Left colon (tissue), 2 donors: ENCODE results near the gene SMAD1. TPM values are rescaled to one million over a fixed set of nuclear protein-coding genes. Genes with fewer than 3 reads are reported as not detected.
"Not testable (repeated sequence)": the region's sequence is repeated elsewhere in the genome, so short reads cannot be mapped to it uniquely, and the experiment has no call there.

Experiments used
- ATAC-seq: fragments of 200-7000 bp; cut with Tn5 transposase; one replicate; pipeline ENCODE4 v1.9.1; 2020; ENCODE audit warnings: mild to moderate bottlenecking, moderate library complexity
- DNase-seq, 2 donors: peaks; one replicate each; pipeline ENCODE4 v3.0.0-alpha.2; 2020
- intact Hi-C, 2 donors: fragments of 100-400 bp; cut with DNase I in 1 of 2; cut with micrococcal nuclease in 1 of 2; formaldehyde crosslinking; loops; one replicate each; pipeline versions ENCODE4 v1.11.2 to v1.14.0; 2022; cut with DNase I, micrococcal nuclease
- total RNA-seq, 2 donors: library from RNA; stranded (reverse); fragmentation: NEBNext Ultra II Directional; extraction: Animal tissue kit (Norgen Biotek cat#: 25700); gene quantifications; one replicate each; pipeline ENCODE4 v1.2.1, GENCODE V29; 2021
- donor health status: DM: no; HTN: no; CAD: no.
- donor health status: DM: yes; HTN: yes; CAD: no.

The SMAD1 gene
- total RNA-seq, 2 donors from 2014 or later, result 36.3 to 44.4 TPM

DNA sequence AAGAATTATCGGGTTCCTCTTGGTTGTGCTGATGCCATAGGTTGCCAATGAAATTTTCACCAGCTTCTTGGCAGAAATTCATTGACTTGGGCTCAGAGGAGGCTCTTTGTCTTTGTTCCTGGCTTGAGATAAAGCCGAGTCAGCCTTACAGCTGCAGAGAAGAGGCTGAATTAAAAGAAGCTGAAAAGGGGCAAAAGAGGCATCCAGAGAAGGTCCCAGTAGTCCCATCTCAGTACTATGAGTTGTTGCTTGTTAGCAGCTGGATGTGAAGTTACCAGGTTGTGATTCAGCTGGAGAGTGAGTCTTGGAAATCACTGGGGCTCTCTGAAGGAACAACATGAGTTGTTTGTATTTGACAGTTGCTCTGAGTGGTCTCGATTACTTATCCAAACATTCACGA is 59.7 kb downstream of the SMAD1 start:
- no peak for DNase-seq
- intact Hi-C loops, result loop anchor here in 1 of 2 donors (10.0 kb wide), 1 partner anchor 57 kb away; the partner anchor contains the start of gene SMAD1
- no peak for ATAC-seq

DNA sequence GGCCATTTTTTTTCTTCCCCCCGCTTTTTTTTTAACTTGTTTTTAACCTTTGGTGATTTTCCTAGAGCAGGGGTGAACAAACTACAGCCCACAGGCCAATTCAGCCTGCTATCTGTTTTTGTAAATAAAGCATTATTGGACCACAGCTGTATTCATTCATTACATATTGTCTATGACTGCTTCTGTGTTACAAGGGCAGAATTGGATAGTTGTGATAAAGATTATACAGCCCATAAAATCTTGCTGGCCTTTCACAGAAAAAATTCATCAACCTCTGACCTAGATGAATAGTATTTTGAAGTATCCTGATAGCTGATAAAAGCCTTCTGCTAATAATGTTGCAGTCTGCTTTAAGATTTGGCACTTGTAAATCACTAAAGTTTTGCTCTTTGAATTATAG is 63.4 kb downstream of the SMAD1 start:
- intact Hi-C loops, result loop anchor here in 1 of 2 donors (10.0 kb wide), 1 partner anchor 60 kb away; the partner anchor contains the start of gene SMAD1
- DNase-seq, result no peak
- peak; percentile 70 for ATAC-seq

DNA sequence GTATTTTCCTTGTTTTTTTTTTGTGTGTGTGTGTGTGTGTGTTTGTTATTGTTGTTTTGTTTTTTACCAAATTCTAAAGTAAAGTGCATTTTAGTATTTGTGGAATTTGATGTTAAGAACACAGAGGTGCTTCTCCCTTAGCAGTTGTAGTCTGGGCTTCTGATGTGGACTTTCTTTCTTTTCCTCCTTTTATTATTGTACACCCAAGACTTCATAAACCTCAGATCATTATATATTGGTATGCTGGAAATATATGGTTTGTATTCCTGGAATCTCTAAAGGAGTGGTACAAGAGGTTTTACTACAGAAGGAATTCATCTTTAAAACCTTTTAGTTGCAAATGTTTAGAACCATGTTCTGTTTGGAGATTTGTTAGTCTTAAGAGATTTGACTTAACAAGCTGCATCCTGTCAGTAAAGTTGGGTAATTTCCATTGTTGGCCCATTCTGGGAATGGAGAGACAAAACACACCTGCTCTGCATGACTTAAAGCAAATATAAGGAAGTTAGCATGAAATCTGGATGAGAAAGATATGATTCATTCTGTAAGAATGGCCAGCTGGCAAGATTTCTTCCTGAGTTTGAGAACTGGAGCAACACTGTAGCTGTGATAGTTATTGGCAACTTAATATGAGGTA is 64.0 kb downstream of the SMAD1 start:
- peak; percentile 88 for ATAC-seq
- intact Hi-C loops, result loop anchor here in 1 of 2 donors (10.0 kb wide), 1 partner anchor 61 kb away; the partner anchor contains the start of gene SMAD1

DNA sequence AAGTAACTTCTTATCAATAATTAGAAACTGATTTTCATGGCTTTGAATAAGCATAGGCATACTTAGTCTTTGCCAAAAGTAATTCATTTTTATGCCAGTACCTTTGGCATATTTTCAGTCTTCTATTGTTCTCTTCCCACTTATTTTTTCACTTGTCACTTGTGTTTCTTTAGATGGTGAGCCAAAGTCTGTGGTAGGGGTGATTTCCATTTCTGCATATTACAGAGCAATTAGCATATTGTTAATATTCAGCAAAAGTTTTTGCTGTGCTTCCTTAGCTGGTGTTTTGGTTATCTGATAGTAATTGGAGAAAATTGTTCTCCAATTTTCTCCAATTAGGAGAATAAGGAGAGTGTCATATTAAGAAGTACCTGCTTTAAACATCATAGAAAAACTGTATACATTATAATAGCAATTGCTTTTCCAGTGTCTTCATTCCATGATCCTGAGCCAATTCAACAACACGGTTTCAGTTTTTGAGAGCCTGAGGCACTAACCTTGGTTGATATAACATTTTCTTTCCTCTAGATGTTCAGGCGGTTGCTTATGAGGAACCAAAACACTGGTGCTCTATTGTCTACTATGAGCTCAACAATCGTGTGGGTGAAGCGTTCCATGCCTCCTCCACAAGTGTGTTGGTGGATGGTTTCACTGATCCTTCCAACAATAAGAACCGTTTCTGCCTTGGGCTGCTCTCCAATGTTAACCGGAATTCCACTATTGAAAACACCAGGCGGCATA is 64.7 kb downstream of the SMAD1 start:
- DNase-seq, result no peak
- ATAC-seq, result no peak
- intact Hi-C loops, result loop anchor here in 1 of 2 donors (10.0 kb wide), 1 partner anchor 62 kb away; the partner anchor contains the start of gene SMAD1

More for the DNA sequence above, 64.0 kb downstream of the SMAD1 start:
- no peak for DNase-seq

DNA sequence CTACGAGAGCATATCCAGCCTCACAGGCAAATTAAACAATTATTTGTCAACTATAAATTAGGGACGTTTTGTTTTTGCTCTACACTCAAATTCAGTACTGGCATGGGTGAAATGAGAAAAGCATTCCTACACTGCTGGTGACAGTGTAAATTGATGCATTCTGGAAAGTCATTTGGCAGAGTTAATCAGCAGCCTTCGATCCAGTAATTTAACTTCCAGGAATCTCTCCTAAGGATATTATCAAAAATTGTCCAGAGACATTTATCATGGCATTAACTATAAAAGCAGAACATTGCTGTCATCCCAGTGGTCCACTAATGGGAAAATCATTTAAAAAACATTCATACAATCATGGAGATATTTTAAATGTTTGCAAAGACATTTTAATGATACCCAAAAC is 70.0 kb downstream of the SMAD1 start:
- intact Hi-C loops, result no loop called here
- no peak for ATAC-seq
- no peak for DNase-seq

DNA sequence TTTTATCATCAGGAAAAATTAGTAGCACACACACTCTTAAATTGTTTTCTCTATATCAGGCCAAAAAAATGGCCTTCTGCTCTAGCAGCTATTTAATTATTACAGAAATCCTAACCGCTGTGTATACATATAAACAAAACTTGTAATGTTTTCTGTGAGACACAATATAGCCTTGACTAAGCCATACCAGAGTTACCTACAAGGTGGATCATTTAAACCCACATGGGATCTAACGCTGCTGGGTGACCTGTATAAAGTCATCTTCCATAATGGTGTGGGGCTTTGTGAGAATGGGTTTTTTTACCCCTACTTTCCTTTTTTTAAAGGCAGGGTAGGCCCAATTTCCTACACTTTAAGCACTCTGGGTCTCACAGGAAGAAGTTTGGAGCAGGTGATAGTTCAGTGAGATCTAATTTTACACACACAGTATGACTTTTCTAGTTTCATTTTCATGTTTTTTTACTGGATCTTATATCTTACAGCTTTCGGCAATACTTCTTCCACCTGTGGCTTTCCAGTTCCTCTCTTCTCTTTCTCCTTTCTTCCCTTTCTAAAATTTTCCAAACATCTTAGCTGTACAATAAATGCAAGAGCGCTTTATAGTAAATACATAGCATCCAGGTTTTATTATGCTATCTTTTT is 70.6 kb downstream of the SMAD1 start:
- DNase-seq, result no peak
- intact Hi-C loops, result no loop called here
- no peak for ATAC-seq

DNA sequence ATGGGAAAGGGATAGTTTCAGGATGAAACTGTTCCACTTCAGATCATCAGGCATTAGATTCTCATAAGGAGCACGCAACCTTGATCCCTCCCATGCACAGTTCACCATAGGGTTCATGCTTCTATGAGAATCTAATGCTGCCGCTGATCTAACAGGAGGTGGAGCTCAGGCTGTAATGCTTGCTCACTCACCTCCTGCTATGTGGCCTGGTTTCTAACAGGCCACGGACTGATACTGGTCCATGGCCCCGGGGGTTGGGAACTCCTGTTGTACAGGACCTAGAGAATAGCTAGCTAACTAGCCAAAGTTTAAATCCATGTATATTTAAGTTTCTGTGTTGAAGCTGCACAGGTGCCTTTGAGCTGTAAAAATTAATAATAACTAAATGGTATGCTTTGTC is 71.7 kb downstream of the SMAD1 start:
- DNase-seq, result no peak
- intact Hi-C loops, result no loop called here
- ATAC-seq, result no peak

DNA sequence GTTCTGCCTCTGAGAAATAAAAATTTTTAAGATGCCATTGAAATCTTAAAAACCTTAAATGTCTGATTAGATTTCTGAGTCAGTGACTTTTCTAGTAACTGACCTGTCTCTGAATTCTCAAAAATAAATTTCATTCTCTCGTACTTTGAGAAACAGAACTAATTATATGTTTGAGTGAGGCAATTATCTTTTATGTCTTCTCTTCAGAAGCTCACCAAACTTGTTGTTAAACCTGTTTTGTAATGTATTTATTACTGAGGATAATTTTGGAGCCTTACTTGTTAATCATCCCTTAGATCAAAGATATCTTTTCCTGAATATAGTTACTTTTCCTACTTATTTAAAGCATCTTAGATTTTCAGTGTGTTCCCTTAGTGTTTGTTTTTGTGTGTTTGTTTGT is 73.0 kb downstream of the SMAD1 start:
- DNase-seq, result no peak
- ATAC-seq, result no peak
- intact Hi-C loops, result loop anchor here in 1 of 2 donors (5.0 kb wide), 1 partner anchor 322 kb away; no protein-coding TSS in a partner anchor

DNA sequence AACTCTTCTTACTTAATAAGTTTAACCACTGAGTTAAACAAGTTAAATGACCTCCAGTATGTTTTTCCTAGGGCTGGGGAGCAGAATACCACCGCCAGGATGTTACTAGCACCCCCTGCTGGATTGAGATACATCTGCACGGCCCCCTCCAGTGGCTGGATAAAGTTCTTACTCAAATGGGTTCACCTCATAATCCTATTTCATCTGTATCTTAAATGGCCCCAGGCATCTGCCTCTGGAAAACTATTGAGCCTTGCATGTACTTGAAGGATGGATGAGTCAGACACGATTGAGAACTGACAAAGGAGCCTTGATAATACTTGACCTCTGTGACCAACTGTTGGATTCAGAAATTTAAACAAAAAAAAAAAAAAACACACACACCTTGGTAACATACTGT is 76.1 kb downstream of the SMAD1 start:
- ATAC-seq, result peak; percentile 97
- intact Hi-C loops, result loop anchor here in 1 of 2 donors (5.0 kb wide), 1 partner anchor 325 kb away; no protein-coding TSS in a partner anchor
- DNase-seq, result peak; percentile 36 to 53

DNA sequence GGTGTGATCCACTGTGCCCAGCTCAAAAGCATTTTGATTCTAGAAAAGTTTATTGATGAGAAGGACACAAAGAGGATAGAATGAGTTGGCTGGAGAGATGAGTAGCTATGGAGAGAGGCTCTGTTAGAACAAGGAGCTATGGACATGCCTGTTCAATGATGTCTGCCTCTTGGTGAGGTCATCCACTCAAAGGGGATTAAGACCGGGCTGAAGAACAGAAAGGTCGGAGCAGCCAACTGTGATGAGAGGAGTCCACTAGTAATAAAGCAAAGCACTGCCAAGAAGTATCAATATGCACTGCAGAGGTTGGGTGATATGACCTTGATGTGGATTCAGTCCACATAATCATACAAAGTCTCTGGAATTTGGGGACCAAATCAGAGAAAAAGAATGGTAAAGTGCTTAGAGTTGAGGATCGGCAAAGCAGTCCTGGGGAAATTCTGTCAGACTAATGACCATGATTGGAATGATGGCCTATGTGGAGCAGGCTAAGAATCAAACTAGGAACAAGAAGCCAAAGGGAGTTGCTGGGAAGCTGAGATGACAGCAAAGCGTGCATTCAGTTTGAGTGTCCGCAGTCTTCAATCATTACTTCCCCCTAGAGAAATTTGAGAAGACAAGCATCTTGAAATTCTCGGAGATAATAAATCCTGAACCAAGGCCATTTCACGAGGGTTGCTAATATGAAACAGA is 81.8 kb downstream of the SMAD1 start:
- ATAC-seq, result no peak

DNA sequence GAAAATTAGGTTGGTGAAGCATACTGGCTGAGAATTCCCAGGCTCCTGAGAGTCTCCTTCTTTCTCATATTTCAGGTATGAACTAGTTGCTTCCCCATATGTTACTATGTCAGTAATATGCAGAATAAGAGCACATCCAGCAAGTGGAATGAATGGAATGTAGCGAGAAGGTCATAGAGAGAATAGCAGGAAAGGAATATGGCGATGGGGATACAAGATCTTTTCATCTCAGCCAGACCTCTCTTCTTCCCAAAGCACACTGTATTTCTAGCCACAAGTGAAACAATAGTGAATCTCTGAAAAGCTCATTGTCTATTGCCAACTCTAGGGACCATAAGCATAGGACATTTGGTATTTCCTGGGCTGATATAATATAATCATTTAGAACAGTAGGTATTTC is 82.9 kb downstream of the SMAD1 start:
- intact Hi-C loops, result no loop called here
- DNase-seq, result no peak
- no peak for ATAC-seq

More for the DNA sequence above, 81.8 kb downstream of the SMAD1 start:
- intact Hi-C loops, result no loop called here
- no peak for DNase-seq

DNA sequence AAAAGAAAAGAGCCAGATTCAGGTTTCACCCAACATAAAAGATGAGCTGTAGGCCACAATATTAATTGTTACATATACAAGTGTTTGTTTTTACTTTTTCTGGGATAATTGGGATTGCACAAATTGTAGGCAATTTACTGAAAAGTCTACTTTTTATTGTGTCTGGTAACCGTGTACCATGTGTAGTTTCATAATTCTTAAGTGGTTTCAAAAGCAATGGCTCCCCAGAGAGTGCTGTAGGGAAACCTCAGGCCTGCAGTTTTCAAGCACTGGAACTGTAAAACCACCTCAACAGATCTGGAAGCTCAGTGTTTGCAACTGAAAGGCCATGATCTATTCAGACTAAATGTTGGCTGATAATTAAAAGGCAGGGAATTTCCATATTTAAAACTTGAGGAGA is 83.7 kb downstream of the SMAD1 start:
- intact Hi-C loops, result no loop called here
- DNase-seq, result no peak

DNA sequence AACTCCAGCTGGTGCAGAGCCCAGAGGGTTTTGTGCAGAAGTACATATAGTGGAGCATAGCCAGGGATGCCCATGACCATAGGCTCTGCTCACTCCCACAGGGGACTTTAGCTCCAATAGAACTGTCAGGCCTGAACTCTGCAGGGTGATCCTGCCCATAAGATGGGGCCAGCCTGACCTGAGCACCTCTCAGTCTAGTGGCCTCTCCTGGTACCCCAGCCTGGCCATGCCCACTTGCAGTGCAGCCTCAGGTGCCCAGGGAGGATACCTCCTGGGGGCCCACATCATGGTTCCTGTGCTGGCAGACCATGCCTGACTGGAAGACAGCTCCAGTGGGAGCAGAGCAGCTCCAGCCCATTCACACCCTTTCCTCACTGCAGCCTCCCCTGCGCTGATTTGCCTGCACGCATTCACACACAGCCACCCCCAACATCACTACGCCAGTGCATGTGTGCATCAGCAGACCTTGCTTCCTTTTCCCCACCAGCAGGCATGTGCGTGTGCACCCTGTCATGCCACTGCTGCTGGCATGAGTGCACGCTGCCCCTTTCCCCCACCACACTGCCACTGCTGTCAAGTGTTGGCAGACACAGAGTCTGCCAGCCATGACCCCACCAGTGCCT is 84.5 kb downstream of the SMAD1 start:
- ATAC-seq (no peak), DNase-seq (no peak)
- intact Hi-C loops, result no loop called here

More for the DNA sequence above, 83.7 kb downstream of the SMAD1 start:
- ATAC-seq, result no peak

DNA sequence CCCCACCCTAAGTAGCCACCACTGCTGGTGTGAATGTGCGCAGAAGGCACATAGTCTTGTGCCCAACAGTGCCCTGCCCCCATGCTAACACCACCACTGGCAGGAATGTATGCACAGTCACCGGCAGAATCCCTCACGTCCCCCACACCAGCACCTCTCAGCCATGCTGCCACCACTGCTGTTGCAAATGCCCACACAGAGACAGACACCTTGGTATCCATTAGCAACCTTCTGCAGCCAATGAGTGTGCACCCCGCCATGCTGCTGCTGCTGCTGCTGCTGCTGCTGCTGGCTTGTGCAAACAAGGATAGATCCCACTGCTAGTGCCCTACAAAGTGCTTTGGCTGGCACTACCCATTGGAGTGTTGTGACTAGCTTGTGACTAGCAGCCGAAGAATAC is 85.1 kb downstream of the SMAD1 start:
- ATAC-seq (no peak), DNase-seq (no peak)
- intact Hi-C loops, result no loop called here

DNA sequence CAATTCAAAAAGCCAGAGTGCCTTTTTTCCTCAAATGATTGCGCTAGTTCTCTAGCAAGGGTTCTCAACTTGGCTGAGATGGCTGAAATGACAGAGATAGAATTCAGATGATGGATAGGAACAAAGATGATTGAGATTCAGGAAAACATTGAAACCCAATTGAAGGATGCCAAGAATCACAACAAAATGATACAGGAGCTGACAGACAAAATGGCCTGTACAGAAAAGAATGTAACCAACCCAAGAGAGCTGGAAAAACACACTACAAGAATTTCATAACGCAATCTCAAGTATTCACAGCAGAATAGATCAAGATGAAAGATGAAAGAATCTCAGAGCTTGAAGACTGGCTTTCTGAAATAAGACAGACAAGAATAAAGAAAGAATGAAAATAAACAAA is 85.9 kb downstream of the SMAD1 start:
- no peak for DNase-seq
- no peak for ATAC-seq
- intact Hi-C loops, result no loop called here

DNA sequence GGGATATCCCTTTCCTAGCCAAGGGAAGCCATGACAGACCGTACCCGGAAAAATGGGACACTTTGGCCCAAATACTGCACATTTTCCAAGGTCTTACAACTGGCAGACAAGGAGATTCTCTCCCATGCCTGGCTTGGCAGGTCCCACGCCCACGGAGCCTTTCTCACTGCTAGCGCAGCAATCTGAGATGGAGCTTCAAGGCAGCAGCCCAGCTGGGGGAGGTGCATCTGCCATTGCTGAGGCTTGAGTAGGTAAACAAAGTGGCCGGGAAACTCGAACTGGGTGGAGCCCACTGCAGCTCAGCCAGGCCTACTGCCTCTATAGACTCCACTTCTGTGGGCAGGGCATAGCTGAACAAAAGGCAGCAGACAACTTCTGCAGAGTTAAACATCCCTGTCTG is 92.9 kb downstream of the SMAD1 start:
- intact Hi-C loops, DNase-seq, ATAC-seq: not testable (repeated sequence)

DNA sequence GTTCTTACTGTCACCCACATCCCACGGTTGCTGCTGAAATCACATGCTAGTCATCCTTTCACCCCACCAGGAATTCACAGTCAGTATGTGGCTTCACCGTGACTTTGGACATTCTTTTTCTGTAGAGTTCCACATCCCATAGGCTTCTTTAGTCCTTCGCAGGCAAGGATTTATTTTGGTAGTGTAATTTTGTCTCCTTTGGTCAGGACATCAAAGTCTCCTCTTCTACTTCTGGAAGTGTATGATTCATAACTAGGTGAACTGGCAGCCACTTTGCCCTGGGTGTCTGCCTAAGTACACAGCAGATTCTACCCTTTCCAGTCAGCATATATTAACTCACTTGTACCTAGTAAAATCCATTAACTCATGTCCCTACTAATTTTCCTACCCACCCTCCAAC is 99.3 kb downstream of the SMAD1 start:
- ATAC-seq (no peak), DNase-seq (no peak)
- intact Hi-C loops, result no loop called here

DNA sequence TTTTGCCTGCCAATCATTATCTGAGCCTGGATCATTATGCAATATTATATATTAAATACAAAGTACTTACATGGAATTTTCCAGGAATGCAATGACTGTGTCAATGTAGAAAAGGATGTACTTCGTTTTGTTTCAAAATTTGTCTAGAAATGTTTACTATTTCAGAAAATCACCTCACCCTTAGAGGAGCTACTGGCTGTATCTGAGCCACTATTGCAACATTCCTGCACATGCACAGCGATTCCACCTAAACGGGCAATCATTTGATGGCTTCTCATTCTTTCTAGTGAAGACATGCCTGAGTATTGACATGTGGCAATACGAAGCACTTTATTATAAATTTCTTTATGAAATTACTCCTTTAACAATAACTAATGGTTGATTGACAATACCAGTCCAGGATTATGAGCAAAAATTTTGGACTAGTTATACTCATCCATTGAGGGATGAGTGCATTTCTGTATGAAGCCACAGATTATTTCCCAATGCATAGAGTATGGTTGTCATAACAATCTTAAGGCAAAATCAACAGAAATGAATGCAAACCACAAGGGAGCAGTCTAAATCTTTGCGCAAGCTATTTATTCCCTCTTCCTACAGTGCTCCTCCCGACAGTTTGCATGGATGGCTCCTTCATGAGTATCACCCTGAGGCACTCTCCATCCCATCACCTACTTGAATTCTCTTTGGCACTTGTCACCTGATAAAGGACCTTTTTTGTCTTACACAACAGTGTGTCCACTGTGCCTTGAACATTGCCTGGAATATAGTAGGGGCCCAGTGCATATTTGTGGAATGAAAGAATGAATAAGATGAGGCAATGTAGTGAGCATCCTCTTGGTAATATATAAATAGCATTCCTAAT is 101.8 kb downstream of the SMAD1 start:
- no peak for ATAC-seq
- intact Hi-C loops, result no loop called here

More for the DNA sequence above, 101.8 kb downstream of the SMAD1 start:
- no peak for DNase-seq
